CD4-positive, CD25-positive, alpha-beta regulatory T cell (primary cell): Measurements from ENCODE around the gene ELL2. TPM values are rescaled to one million over a fixed set of nuclear protein-coding genes. Genes with fewer than 3 reads are reported as not detected.

Source experiments
- ATAC-seq, 2 donors: fragments of 150-1000 bp; cut with Tn5 transposase; one replicate each; pipeline ENCODE4 v1.10.0; 2021; ENCODE audit warnings: low read depth in 2 of 2, moderate number of reproducible peaks in 2 of 2, moderate library complexity in 1 of 2
- DNase-seq, 3 donors: peaks; one replicate each; pipeline versions ENCODE4 v3.0.0 to v3.0.0-alpha.2; 2012 to 2022; ENCODE audit warnings: mixed read lengths in 1 of 3
- H3K27ac ChIP-seq: one replicate; pipeline ENCODE4 v1.7.0; 2013; ENCODE audit warnings: mild to moderate bottlenecking, low read length; ENCODE audit not compliant: insufficient read depth, poor library complexity, severe bottlenecking
- H3K27me3 ChIP-seq: one replicate; pipeline ENCODE4 v1.7.0; 2013; ENCODE audit warnings: low read length; ENCODE audit not compliant: control insufficient read depth, insufficient read depth
- H3K36me3 ChIP-seq: one replicate; pipeline ENCODE4 v1.7.0; 2013; ENCODE audit warnings: mild to moderate bottlenecking, low read length, moderate library complexity; ENCODE audit not compliant: control insufficient read depth, insufficient read depth
- H3K4me1 ChIP-seq: 2 replicates; pipeline ENCODE4 v1.7.0; 2013; ENCODE audit warnings: mild to moderate bottlenecking, low read length; ENCODE audit not compliant: insufficient read depth, control insufficient read depth, poor library complexity, severe bottlenecking
- H3K4me3 ChIP-seq: one replicate; pipeline ENCODE4 v1.7.0; 2013; ENCODE audit warnings: low read depth, mild to moderate bottlenecking, low read length, moderate library complexity
- H3K9me3 ChIP-seq, 2 experiments: 1 replicate in 1 of 2; 2 replicates in 1 of 2; pipeline ENCODE4 v1.7.0; 2013; ENCODE audit warnings: low read length in 2 of 2, mild to moderate bottlenecking in 1 of 2, moderate library complexity in 1 of 2; ENCODE audit not compliant: control insufficient read depth in 2 of 2
- H3K27ac Mint-ChIP-seq, 3 donors: one replicate each; pipeline ENCODE4 v1.8.0; 2020 to 2022; ENCODE audit warnings: mild to moderate bottlenecking in 3 of 3, mixed read lengths in 3 of 3, moderate library complexity in 2 of 3
- H3K27me3 Mint-ChIP-seq: one replicate; pipeline ENCODE4 v1.8.0; 2022; ENCODE audit warnings: mild to moderate bottlenecking, mixed read lengths
- H3K36me3 Mint-ChIP-seq: one replicate; pipeline ENCODE4 v1.8.0; 2020; ENCODE audit warnings: mixed read lengths
- H3K4me1 Mint-ChIP-seq, 4 donors: one replicate each; pipeline ENCODE4 v1.8.0; 2020 to 2022; ENCODE audit warnings: mixed read lengths in 4 of 4, mild to moderate bottlenecking in 1 of 4
- H3K4me3 Mint-ChIP-seq, 4 donors: one replicate each; pipeline ENCODE4 v1.8.0; 2020 to 2022; ENCODE audit warnings: mild to moderate bottlenecking in 4 of 4, mixed read lengths in 4 of 4, moderate library complexity in 3 of 4
- H3K9me3 Mint-ChIP-seq, 7 donors: one replicate each; pipeline ENCODE4 v1.8.0; 2020 to 2022; ENCODE audit warnings: mixed read lengths in 7 of 7, mild to moderate bottlenecking in 3 of 7, moderate library complexity in 2 of 7
- polyA plus RNA-seq, 4 donors: library from polyadenylated mRNA; unstranded; fragments of 300-500 nt; fragmentation: Illumina TruSeq; gene quantifications; one replicate each; pipeline ENCODE4 v1.2.3, GENCODE V29; 2021
- total RNA-seq: library from RNA; stranded (reverse); gene quantifications from one replicate; pipeline ENCODE4 v1.2.3, GENCODE V29; 2022

The ELL2 gene
- total and polyA plus RNA-seq, 5 donors from 2014 or later: 2.6 to 94.6 (median 3.7) TPM

DNA sequence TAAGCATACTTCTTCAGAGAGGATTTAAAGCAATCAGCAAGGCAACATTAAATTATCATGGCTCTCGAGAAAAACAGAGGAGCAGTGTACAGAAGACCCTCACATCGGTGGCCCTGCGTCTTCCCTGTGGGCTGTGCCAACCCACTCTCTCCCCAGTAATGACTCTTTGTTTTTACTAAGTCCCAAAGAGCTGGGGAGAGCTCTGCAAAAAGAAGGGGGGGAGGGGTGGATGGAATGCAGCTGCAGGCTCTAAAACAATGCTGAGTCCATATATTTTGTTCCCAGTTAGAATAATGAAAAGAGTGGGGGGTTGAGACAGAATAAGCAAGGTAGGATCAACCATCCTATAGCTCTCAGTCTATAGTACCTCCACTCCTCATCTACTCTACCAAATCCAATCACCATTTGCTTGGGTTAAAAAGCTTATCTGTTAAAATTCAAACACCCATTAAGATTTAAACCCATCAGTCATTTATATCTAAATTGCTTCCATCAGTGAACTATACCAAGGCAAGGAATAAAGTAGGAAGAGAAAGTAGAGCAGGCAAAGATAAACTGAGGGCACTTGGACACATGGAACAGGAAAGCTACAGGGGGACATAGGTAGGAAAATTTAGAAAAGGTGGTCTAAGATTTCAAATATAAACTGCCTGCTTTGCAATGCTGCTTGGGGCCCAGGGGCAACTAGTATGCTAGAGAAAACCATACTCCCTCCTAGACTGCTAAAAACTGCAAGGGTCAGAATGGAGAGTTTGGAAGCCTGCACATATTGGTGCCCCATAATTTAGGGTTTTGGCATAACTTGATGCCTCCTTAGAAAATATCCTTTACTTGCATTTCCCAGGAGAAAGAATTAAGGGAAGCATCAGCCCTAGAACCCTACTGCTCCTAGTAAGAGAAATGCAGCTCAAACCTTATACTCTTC is 20.6 kb downstream of the ELL2 start:
- DNase-seq (no peak), ATAC-seq (no peak)
- H3K36me3 Mint-ChIP-seq: peaks cover 8% of the 10 kb centered on the region
- no peak overlapping the region for H3K27ac Mint-ChIP-seq
- no peaks in the 10 kb centered on the region for H3K27me3 ChIP-seq
- H3K4me1 Mint-ChIP-seq: peaks cover 0 to 12% (median 8%) of the 10 kb centered on the region in 4 donors
- H3K4me3 Mint-ChIP-seq: no peak overlapping the region
- no peaks in the 10 kb centered on the region for H3K9me3 ChIP-seq
- H3K27me3 Mint-ChIP-seq: no peaks in the 10 kb centered on the region
- H3K4me3 ChIP-seq: no peak overlapping the region
- no peaks in the 10 kb centered on the region for H3K9me3 Mint-ChIP-seq
- no peaks in the 10 kb centered on the region for H3K36me3 ChIP-seq
- no peaks in the 10 kb centered on the region for H3K4me1 ChIP-seq
- H3K27ac ChIP-seq: no peak overlapping the region

DNA sequence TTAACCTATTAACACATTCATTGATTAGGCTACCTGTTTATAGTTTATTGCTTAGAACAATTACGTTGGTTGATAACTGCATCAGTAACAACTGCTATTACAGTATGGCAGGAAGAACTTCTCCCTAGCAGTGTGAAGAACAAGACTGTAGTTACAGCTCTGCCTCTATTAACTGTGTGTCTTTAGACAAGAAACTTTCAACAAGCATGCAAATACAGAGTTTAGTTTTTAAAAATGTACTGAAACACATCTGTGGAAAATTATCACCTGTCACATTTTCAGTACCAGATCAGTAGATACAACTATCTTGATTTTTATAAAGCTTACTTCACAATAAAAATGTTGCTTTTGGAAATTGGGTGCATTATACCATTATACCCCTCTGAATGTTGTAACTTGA is 22.2 kb downstream of the ELL2 start:
- no peak overlapping the region for H3K4me3 ChIP-seq
- no peaks in the 10 kb centered on the region for H3K9me3 ChIP-seq
- no peak for ATAC-seq
- Mint-ChIP-seq H3K36me3 (no peaks in the 10 kb centered on the region), H3K27ac (no peak overlapping the region), H3K9me3 (no peaks in the 10 kb centered on the region), H3K27me3 (no peaks in the 10 kb centered on the region), H3K4me1 (peaks cover 0 to 7% (median 2%) of the 10 kb centered on the region in 4 donors), H3K4me3 (no peak overlapping the region)
- no peaks in the 10 kb centered on the region for H3K4me1 ChIP-seq
- no peak overlapping the region for H3K27ac ChIP-seq
- no peaks in the 10 kb centered on the region for H3K36me3 ChIP-seq
- DNase-seq: no peak
- no peaks in the 10 kb centered on the region for H3K27me3 ChIP-seq

DNA sequence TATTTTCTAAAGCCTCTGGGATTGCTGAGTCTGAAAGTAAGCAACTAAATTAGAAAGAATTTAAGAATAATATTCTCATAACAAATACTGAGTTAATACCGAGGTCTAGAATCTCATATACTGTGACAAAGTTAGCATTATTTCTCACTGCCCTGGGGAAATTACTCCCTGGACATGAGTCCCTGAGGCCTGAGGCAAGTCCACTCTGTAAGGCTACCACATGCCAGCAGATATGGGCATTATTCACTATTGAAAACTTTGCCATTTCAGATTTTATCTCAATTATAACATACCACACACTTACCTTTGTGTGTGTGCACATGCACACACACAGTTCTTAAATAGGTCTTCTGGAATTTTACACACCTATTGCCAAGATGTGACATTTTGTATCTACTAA is 22.9 kb downstream of the ELL2 start:
- no peak for ATAC-seq
- Histone ChIP-seq H3K36me3 (no peaks in the 10 kb centered on the region), H3K27me3 (no peaks in the 10 kb centered on the region), H3K27ac (no peak overlapping the region), H3K9me3 (no peaks in the 10 kb centered on the region), H3K4me1 (no peaks in the 10 kb centered on the region), H3K4me3 (no peak overlapping the region)
- DNase-seq: no peak
- Mint-ChIP-seq H3K4me1 (peaks cover 0 to 7% (median 3%) of the 10 kb centered on the region in 4 donors), H3K36me3 (no peaks in the 10 kb centered on the region), H3K27ac (no peak overlapping the region), H3K4me3 (no peak overlapping the region), H3K27me3 (no peaks in the 10 kb centered on the region), H3K9me3 (no peaks in the 10 kb centered on the region)

DNA sequence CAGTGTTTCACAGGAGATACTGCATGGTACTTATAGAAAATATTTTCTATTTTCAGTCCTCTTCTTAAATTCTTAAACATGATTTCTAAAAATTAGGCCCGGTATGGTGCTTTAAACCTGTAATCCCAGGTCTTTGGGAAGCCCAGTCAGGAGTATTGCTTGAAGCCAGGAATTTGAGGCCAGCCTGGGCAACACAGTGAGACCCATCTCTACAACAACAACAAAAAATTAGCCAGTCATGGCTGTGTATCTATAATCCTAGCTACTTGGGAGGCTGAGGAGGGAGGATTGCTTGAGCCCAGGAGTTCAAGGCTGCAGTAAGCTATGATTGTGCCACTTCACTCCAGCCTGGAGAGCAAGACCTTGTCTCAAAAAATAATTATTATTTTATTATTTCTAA is 23.3 kb downstream of the ELL2 start:
- H3K36me3 Mint-ChIP-seq: no peaks in the 10 kb centered on the region
- Histone ChIP-seq H3K27ac (no peak overlapping the region), H3K36me3 (no peaks in the 10 kb centered on the region), H3K9me3 (no peaks in the 10 kb centered on the region), H3K27me3 (no peaks in the 10 kb centered on the region), H3K4me3 (no peak overlapping the region), H3K4me1 (no peaks in the 10 kb centered on the region)
- H3K4me3 Mint-ChIP-seq: no peak overlapping the region
- no peak overlapping the region for H3K27ac Mint-ChIP-seq
- no peaks in the 10 kb centered on the region for H3K27me3 Mint-ChIP-seq
- peaks cover 0 to 7% (median 3%) of the 10 kb centered on the region in 4 donors for H3K4me1 Mint-ChIP-seq
- ATAC-seq (no peak), DNase-seq (no peak)
- H3K9me3 Mint-ChIP-seq: no peaks in the 10 kb centered on the region

DNA sequence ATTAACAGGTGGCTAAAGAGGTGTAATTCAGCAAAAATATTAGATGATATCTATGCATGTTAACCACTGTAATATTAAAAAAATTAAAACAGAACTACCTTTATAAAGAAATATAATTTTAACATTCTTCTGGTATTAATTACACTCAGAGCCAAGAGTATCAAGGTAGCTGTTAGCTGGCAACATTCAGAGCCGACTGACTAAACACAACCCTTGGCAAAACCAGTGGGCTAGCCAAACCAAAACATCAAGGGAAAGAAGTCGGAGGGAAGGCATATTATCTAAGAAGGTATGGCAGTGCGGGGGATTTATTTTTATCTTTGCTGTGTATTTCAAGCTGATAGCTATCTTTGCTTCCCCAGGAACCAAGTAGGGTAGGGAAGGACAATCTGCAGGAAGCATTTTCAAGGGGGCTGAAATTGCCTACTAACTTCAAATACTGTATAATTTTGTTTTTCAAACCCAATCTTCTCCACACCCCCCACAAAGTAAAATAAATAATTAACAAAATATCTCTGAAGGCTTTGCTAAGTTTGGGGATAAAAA is 24.0 kb downstream of the ELL2 start:
- H3K4me3 ChIP-seq: no peak overlapping the region
- H3K27me3 ChIP-seq: no peaks in the 10 kb centered on the region
- H3K4me1 Mint-ChIP-seq: peaks cover 0 to 10% (median 3%) of the 10 kb centered on the region in 4 donors
- no peak overlapping the region for H3K27ac ChIP-seq
- H3K27me3 Mint-ChIP-seq: no peaks in the 10 kb centered on the region
- no peaks in the 10 kb centered on the region for H3K36me3 ChIP-seq
- no peaks in the 10 kb centered on the region for H3K9me3 Mint-ChIP-seq
- no peaks in the 10 kb centered on the region for H3K36me3 Mint-ChIP-seq
- H3K9me3 ChIP-seq: no peaks in the 10 kb centered on the region
- no peak overlapping the region for H3K27ac Mint-ChIP-seq
- DNase-seq (no peak), ATAC-seq (no peak)
- H3K4me3 Mint-ChIP-seq: no peak overlapping the region
- no peaks in the 10 kb centered on the region for H3K4me1 ChIP-seq

DNA sequence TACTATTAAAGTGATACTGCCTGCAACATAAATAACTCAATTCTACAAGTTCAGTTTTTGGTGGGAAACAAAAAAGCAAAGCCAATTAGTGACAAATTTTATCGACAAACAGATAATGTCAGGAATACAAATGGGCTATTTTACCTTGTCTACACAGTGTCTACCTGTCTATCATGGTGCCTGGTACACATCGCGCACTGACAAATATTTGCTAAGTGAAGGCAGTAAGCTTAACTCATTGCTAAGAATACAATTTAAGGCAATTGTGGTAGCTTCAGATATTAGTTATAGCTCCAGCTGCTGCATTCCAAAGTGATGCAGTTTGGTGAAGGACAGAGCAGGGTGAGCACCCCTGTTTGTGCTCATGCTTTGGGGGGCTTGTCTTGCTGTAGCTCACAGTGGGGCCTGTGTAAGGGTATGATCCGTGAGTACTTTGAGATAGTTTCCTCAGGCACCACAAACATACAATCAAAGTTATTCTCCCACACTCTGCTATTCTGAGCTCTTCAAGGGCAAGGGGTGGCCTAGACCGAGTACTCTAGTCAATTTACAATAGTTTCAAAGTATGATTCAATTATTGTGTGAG is 24.7 kb downstream of the ELL2 start:
- Histone ChIP-seq H3K36me3 (no peaks in the 10 kb centered on the region), H3K27me3 (no peaks in the 10 kb centered on the region), H3K4me3 (no peak overlapping the region), H3K27ac (no peak overlapping the region), H3K4me1 (no peaks in the 10 kb centered on the region), H3K9me3 (no peaks in the 10 kb centered on the region)
- Mint-ChIP-seq H3K27ac (no peak overlapping the region), H3K27me3 (no peaks in the 10 kb centered on the region), H3K36me3 (no peaks in the 10 kb centered on the region), H3K9me3 (no peaks in the 10 kb centered on the region), H3K4me1 (peaks cover 0 to 11% (median 3%) of the 10 kb centered on the region in 4 donors), H3K4me3 (no peak overlapping the region)
- DNase-seq (no peak), ATAC-seq (no peak)

DNA sequence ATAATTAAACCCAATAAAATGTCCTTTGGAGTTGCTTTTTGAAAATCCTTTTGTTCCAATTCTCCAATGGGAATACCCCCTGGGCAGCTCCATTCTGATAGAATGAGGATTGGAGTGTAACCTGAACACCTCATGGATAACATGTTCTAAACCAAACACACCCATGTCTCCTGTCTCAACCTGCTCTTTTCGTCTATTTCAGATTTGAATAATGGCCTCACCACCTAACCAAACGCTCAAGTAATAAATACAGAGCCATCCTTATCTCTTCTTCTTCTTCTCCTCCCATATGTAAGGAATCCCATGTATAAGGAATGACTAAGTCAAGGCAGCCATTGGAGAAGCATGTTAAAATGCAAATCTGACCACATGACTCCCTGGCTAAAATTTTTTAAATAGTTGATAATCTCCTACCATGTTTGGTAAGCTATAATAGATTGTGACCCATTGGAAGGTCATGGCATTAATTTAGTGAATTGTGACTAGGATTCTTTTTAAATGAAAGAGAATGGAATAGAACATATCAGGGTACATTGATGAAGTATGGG is 26.0 kb downstream of the ELL2 start:
- Histone ChIP-seq H3K4me1 (no peaks in the 10 kb centered on the region), H3K4me3 (no peak overlapping the region), H3K27me3 (no peaks in the 10 kb centered on the region), H3K9me3 (no peaks in the 10 kb centered on the region), H3K27ac (no peak overlapping the region), H3K36me3 (no peaks in the 10 kb centered on the region)
- H3K36me3 Mint-ChIP-seq: peaks cover 5% of the 10 kb centered on the region
- no peak overlapping the region for H3K27ac Mint-ChIP-seq
- H3K9me3 Mint-ChIP-seq: no peaks in the 10 kb centered on the region
- ATAC-seq: no peak
- H3K27me3 Mint-ChIP-seq: no peaks in the 10 kb centered on the region
- no peak overlapping the region for H3K4me3 Mint-ChIP-seq
- H3K4me1 Mint-ChIP-seq: peaks cover 0 to 11% (median 3%) of the 10 kb centered on the region in 4 donors
- DNase-seq: no peak
